ENCODE results near the gene OSBPL8.
"Not testable (repeated sequence)": the region's sequence is repeated elsewhere in the genome, so short reads cannot be mapped to it uniquely, and the experiment has no call there.

OSBPL8 gene

GRCh38 chr12:76518699-76519098, 40.9 kb downstream of the OSBPL8 start:
- TF ChIP-seq CTCF (IDR thresholded peaks at IDR 0.05; ENCODE audit: low read depth, low read length, missing control alignments) = no peak
- no peak overlapping the region for H3K4me3 ChIP-seq (ENCODE audit: low read depth, low read length)
- no peak for DNase-seq (ENCODE audit: low read depth)

DNA sequence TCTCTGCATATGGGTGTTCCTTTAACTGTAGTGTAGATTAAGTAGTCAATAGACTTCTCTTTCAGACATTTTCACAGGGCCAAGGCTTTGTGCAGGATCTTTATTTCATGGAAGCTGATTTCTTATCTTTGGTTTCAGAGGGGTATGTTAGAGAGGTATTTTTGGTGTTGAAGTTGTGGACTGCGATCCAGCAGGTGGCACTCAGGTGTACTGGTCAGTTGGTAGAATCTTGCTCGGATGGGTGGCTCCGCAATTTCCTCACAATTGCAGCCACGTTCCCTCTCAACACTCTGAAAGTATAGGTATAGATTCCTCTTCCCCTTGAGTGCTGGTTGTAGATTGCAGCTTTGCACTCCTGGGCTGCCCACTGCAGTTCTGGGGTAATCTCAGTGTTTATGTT, 44.3 kb downstream of the OSBPL8 start:
- H3K4me3 ChIP-seq (ENCODE audit: low read depth, low read length) = no peak overlapping the region
- no peak for DNase-seq (ENCODE audit: low read depth)
- no peak for TF ChIP-seq CTCF (IDR thresholded peaks at IDR 0.05; ENCODE audit: low read depth, low read length, missing control alignments)

DNA sequence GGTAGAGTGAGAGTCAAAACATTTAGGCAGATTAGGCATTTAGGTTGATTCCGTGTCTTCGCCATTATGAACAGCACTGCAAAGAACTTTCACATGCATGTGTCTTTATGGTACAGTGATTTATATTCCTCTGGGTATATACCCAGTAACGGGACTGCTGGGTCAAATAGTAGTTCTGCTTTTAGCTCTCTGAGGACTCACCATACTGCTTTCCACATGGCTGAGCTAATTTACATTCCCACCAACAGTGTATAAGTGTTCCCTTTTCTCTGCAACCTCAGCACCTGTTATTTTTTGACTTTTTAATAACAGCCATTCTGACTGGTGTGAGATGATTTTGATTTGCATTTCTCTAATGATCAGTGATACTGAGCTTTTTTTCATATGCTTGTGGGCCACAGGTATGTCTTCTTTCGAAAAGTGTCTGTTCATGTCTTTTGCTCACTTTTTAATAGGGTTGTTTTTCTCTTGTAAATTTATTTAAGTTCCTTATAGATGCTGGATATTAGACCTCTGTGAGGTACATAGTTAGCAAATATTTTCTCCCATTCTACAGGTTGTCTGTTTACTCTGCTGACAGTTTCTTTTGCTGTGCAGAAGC, 48.4 kb downstream of the OSBPL8 start:
- H3K4me3 ChIP-seq (ENCODE audit: low read depth, low read length) = not testable (repeated sequence)
- peak; percentile 21 for DNase-seq (ENCODE audit: low read depth)

GRCh38 chr12:76508128-76508980, 51.2 kb downstream of the OSBPL8 start:
- no peak for DNase-seq (ENCODE audit: low read depth)
- no peak for TF ChIP-seq CTCF (IDR thresholded peaks at IDR 0.05; ENCODE audit: low read depth, low read length, missing control alignments)

GRCh38 chr12:76506149-76506548, 53.4 kb downstream of the OSBPL8 start:
- no peak for TF ChIP-seq CTCF (IDR thresholded peaks at IDR 0.05; ENCODE audit: low read depth, low read length, missing control alignments)
- no peak overlapping the region for H3K4me3 ChIP-seq (ENCODE audit: low read depth, low read length)
- no peak for DNase-seq (ENCODE audit: low read depth)

More at GRCh38 chr12:76508128-76508980, 51.2 kb downstream of the OSBPL8 start:
- H3K4me3 ChIP-seq (ENCODE audit: low read depth, low read length) = no peak overlapping the region

DNA sequence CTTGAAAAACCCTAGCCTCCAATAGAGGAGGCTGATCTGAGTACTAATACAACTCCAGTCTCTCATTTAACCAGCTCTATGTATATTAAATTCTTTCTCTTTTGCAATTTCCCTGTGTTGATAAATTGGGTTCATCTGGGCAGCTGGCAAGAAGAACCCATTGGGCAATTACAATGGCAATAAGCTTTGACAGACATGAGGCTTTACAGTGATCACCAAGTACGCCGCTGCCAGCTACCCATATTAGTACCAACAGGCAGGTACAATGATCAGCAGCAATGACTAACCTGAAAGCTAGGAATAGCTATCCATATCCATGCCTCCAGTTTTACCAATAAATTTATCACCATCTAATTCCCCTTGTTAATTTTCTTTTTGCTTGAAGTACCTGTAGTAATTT, 54.5 kb downstream of the OSBPL8 start:
- TF ChIP-seq CTCF (IDR thresholded peaks at IDR 0.05; ENCODE audit: low read depth, low read length, missing control alignments) = no peak
- no peak overlapping the region for H3K4me3 ChIP-seq (ENCODE audit: low read depth, low read length)
- DNase-seq (ENCODE audit: low read depth) = no peak

- no peak for DNase-seq (ENCODE audit: low read depth)
- TF ChIP-seq CTCF (IDR thresholded peaks at IDR 0.05; ENCODE audit: low read depth, low read length, missing control alignments) = no peak
- no peak overlapping the region for H3K4me3 ChIP-seq (ENCODE audit: low read depth, low read length)
Measured at GRCh38 chr12:76504606-76505005, 55.0 kb downstream of the OSBPL8 start.

All from GM12864 (cell line).